K562 (cell line): ENCODE results near the gene PHF12. TPM values are rescaled to one million over a fixed set of nuclear protein-coding genes. Genes with fewer than 3 reads are reported as not detected.

Experiments used
- ATAC-seq: fragments of 200-7000 bp; cut with Tn5 transposase; 3 replicates; pipeline ENCODE4 v1.9.1; 2020; ENCODE audit warnings: moderate library complexity
- BruUV-seq: library from RNA; stranded (reverse); fragments of 400-500 nt; replicated peaks from 2 replicates; lab custom pipeline; 2021; lab: Mats Ljungman, UMichigan
- CTCF ChIA-PET: fragments of 300-600 bp; formaldehyde crosslinking; extraction: SDS; loops from one replicate; lab custom pipeline; 2021; ENCODE audit warnings: low intra/inter-chr PET ratio; lab: Yijun Ruan, JAX
- POLR2A ChIA-PET: fragments of 300-600, 350-650 bp; sonication (Branson Sonifier 250); formaldehyde crosslinking; extraction: SDS; loops from one replicate; lab custom pipeline; 2021; ENCODE audit warnings: antibody characterized with exemption, inconsistent platforms; lab: Yijun Ruan, JAX
- DNase-seq, 4 experiments: peaks; one replicate each; pipeline versions ENCODE4 v3.0.0 to v3.0.0-alpha.2; 2011 to 2018; ENCODE audit warnings: low spot score in 3 of 4, mixed read lengths in 3 of 4; ENCODE audit errors: extremely low read depth in 1 of 4
- FAIRE-seq: peaks from 2 replicates; lab custom pipeline; 2011; peaks lifted over from hg19 to GRCh38; lab: Jason Lieb, UNC
- H2AFZ ChIP-seq: 2 replicates; pipeline ENCODE4 v1.6.0; 2011; ENCODE audit warnings: low read depth, low read length, control low read depth, inconsistent platforms
- H3K27ac ChIP-seq: fragments of 200-600 bp; 3 replicates; pipeline ENCODE4 v1.8.0; 2011; ENCODE audit warnings: low read depth, mild to moderate bottlenecking, control low read depth, inconsistent platforms, low read length, moderate library complexity, mixed read lengths; ENCODE audit errors: extremely low read depth
- H3K27me3 ChIP-seq, 2 experiments: fragments of 300-600 bp in 1 of 2; 2 replicates in 1 of 2; 3 replicates in 1 of 2; pipeline versions ENCODE4 v1.6.0 to v1.8.0; 2011; ENCODE audit warnings: inconsistent platforms in 2 of 2, low read length in 2 of 2, mild to moderate bottlenecking in 1 of 2, mixed read lengths in 1 of 2, moderate library complexity in 1 of 2; ENCODE audit not compliant: control insufficient read depth in 2 of 2, insufficient read depth in 2 of 2
- H3K36me3 ChIP-seq: fragments of 300-600 bp; 3 replicates; pipeline ENCODE4 v1.8.0; 2011; ENCODE audit warnings: mild to moderate bottlenecking, low read length, inconsistent platforms; ENCODE audit not compliant: control insufficient read depth, insufficient read depth
- H3K4me1 ChIP-seq, 2 experiments: fragments of 200-600 bp in 1 of 2; replicated peaks in 1 of 2; 2 replicates in 1 of 2; 3 replicates in 1 of 2; pipeline versions ENCODE4 v1.5.1 to v1.8.0; 2011; ENCODE audit warnings: inconsistent platforms in 2 of 2, low read length in 2 of 2, mild to moderate bottlenecking in 1 of 2, mixed read lengths in 1 of 2, moderate library complexity in 1 of 2; ENCODE audit not compliant: control insufficient read depth in 2 of 2, insufficient read depth in 2 of 2
- H3K4me2 ChIP-seq: 2 replicates; pipeline ENCODE4 v1.6.1; 2011; ENCODE audit warnings: low read length, control low read depth, inconsistent platforms, mixed read lengths; ENCODE audit not compliant: insufficient read depth
- H3K4me3 ChIP-seq: fragments of 200-600 bp; sonication (generic), shearing (Covaris generic); 2 replicates; pipeline ENCODE4 v1.5.1; 2016; ENCODE audit warnings: control low read depth, inconsistent platforms
- H3K79me2 ChIP-seq: fragments of 200-600 bp; 3 replicates; pipeline ENCODE4 v1.8.0; 2011; ENCODE audit warnings: low read length, inconsistent platforms; ENCODE audit not compliant: control insufficient read depth, insufficient read depth
- H3K9ac ChIP-seq, 2 experiments: 2 replicates each; pipeline versions ENCODE4 v1.6.0 to v1.6.1; 2011; ENCODE audit warnings: low read depth in 2 of 2, low read length in 2 of 2, control low read depth in 1 of 2, inconsistent platforms in 1 of 2, mild to moderate bottlenecking in 1 of 2, mixed read lengths in 1 of 2; ENCODE audit not compliant: insufficient read depth in 1 of 2
- H3K9me1 ChIP-seq: one replicate; pipeline ENCODE4 v1.6.0; 2011; ENCODE audit warnings: inconsistent platforms, mild to moderate bottlenecking, low read length, moderate library complexity; ENCODE audit not compliant: control insufficient read depth, insufficient read depth
- H3K9me3 ChIP-seq: replicated peaks from 2 replicates; pipeline ENCODE4 v1.5.1; 2011; ENCODE audit warnings: low read depth, low read length, inconsistent platforms; ENCODE audit not compliant: control insufficient read depth, insufficient read depth
- H4K20me1 ChIP-seq: replicated peaks from 2 replicates; pipeline ENCODE4 v1.6.1; 2011; ENCODE audit warnings: low read length, inconsistent platforms, mixed read lengths; ENCODE audit not compliant: control insufficient read depth, insufficient read depth
- CUX1 ChIP-seq: fragments of 200-800 bp; sonication (Bioruptor generic); IDR thresholded peaks from 2 replicates; pipeline ENCODE4 v1.6.1; 2016; ENCODE audit warnings: missing genetic modification characterization, missing compliant biosample characterization
- FUS ChIP-seq: fragments of 200-400 bp; formaldehyde crosslinking; optimal IDR thresholded peaks from 2 replicates; pipeline ENCODE3; 2017; ENCODE audit warnings: low read depth, low read length
- HES1 ChIP-seq: fragments of 450-650 bp; IDR thresholded peaks from 2 replicates; pipeline ENCODE4 v1.6.1; 2016; ENCODE audit warnings: low read depth, mild to moderate bottlenecking, moderate library complexity
- MECOM ChIP-seq: fragments of 250-450 bp; sonication (Bioruptor Pico); IDR thresholded peaks from 2 replicates; pipeline ENCODE4 v1.8.0; 2022; ENCODE audit warnings: inconsistent platforms
- MTA1 ChIP-seq: fragments of 450-650 bp; IDR thresholded peaks from 2 replicates; pipeline ENCODE4 v1.6.1; 2017; ENCODE audit warnings: borderline replicate concordance
- NCOA4 ChIP-seq: fragments of 450-650 bp; IDR thresholded peaks from 2 replicates; pipeline ENCODE4 v1.6.1; 2018; ENCODE audit warnings: mild to moderate bottlenecking; ENCODE audit not compliant: partially characterized antibody
- RNF2 ChIP-seq: sonication (generic); IDR thresholded peaks from 2 replicates; pipeline ENCODE4 v1.6.1; 2016
- STAT5A ChIP-seq: IDR thresholded peaks from 2 replicates; pipeline ENCODE4 v1.6.1; 2012; ENCODE audit warnings: low read length, inconsistent platforms, borderline replicate concordance
- TSC22D4 ChIP-seq: fragments of 450-650 bp; IDR thresholded peaks from 2 replicates; pipeline ENCODE4 v1.6.1; 2016; ENCODE audit warnings: missing genetic modification characterization, missing biosample characterization, control low read depth
- ZEB2 ChIP-seq: fragments of 450-650 bp; IDR thresholded peaks from 2 replicates; pipeline ENCODE4 v1.6.1; 2016
- ZNF175 ChIP-seq: fragments of 200-800 bp; sonication (Bioruptor generic); IDR thresholded peaks from 2 replicates; pipeline ENCODE4 v1.6.1; 2016; ENCODE audit warnings: low read depth, mild to moderate bottlenecking, missing genetic modification characterization, missing compliant biosample characterization
- ZNF445 ChIP-seq: fragments of 250-450 bp; sonication (Bioruptor Pico); IDR thresholded peaks from 2 replicates; pipeline ENCODE4 v1.4.0; 2020; ENCODE audit warnings: low read depth, mild to moderate bottlenecking, moderate library complexity
- ZNF79 ChIP-seq: fragments of 250-450 bp; sonication (Bioruptor Pico); IDR thresholded peaks from 2 replicates; pipeline ENCODE4 v1.4.0; 2020; ENCODE audit warnings: low read depth, mild to moderate bottlenecking, moderate library complexity
- WGBS: fragments of 100-300 bp; shearing (Covaris generic); methylation state at CpG from one replicate; pipeline ENCODE4 v1.1.6; 2016; ENCODE audit warnings: low coverage, mixed read lengths; ENCODE audit not compliant: insufficient coverage; ENCODE audit errors: missing lambda C conversion rate; 5-methylcytosine and 5-hydroxymethylcytosine counted together
- in situ Hi-C: fragments of 300-500 bp; cut with MboI; formaldehyde crosslinking; loops from 4 replicates; pipeline ENCODE4 v1.15.0; 2018; ENCODE audit warnings: inconsistent platforms, mixed read lengths
- intact Hi-C: fragments of 100-400 bp; cut with micrococcal nuclease; formaldehyde crosslinking; loops from 2 replicates; pipeline ENCODE4 v1.14.2; 2022
- polyA plus RNA-seq, 8 experiments: library from polyadenylated mRNA; depleted of rRNA in 4 of 8; stranded (reverse) in 5 of 8; unstranded in 3 of 8; fragments of >200 nt; fragmentation: Nextera tagmentation in 2 of 8; fragmentation: Illumina TruSeq in 1 of 8; extraction: Ambion mirVana in 2 of 8; extraction: Trizol in 1 of 8; gene quantifications; 2 replicates each; pipeline versions ENCODE4 v1.2.1 to v1.2.3, GENCODE V29; 2011 to 2014; ENCODE audit warnings: inconsistent platforms in 1 of 8, missing spikeins in 1 of 8
- total RNA-seq, 7 experiments: library from RNA; depleted of rRNA in 6 of 7; stranded (reverse); fragments of >200 nt in 6 of 7; fragmentation: Illumina TruSeq in 2 of 7; extraction: Trizol in 2 of 7; gene quantifications; 2 replicates each; pipeline versions ENCODE4 v1.2.1 to v1.2.3, GENCODE V29; 2011 to 2021; ENCODE audit warnings: low replicate concordance in 1 of 7

Gene PHF12
- total and polyA plus RNA-seq, 9 of the 15 experiments (the other 6 are each of a cell fraction or from before 2014, with no cell fraction given): 0.82 to 31.3 (median 13.5) TPM

- Histone ChIP-seq H3K4me2 (no peak overlapping the region), H3K9me1 (no peaks in the 10 kb centered on the region), H3K4me1 (no peaks in the 10 kb centered on the region), H4K20me1 (0 out of 2 replicates have a peak, but pooled peaks cover 6% of the 10 kb centered on the region), H3K9ac (peak overlapping the region in 1 of 2 experiments; percentile 7; a peak in 1 of 4 replicates), H2AFZ (no peak overlapping the region), H3K4me3 (no peak overlapping the region), H3K79me2 (no peaks in the 10 kb centered on the region), H3K36me3 (no peaks in the 10 kb centered on the region), H3K27ac (no peak overlapping the region), H3K9me3 (no peaks in the 10 kb centered on the region), H3K27me3 (peaks cover 46 to 67% of the 10 kb centered on the region in 2 experiments)
- DNase-seq (no peak), ATAC-seq (no peak), FAIRE-seq (no peak)
- intact Hi-C loops (no loop called here), in situ Hi-C loops (no loop called here)
- WGBS: 15% methylated on average over 18 of the region's 18 CpGs
- no TSS peak for BruUV-seq
- CTCF ChIA-PET: no interaction called here
- POLR2A ChIA-PET: interaction anchor here (0.8 to 1.1 kb wide), 3 partner anchors 19 to 232 kb away, joined by 3 read pairs; no protein-coding TSS in a partner anchor
- no peak for TF ChIP-seq STAT5A
- TF ChIP-seq ZNF175 (CRISPR knock-in tag): no peak
- no peak for TF ChIP-seq TSC22D4 (tag)
- no peak for TF ChIP-seq ZEB2
- TF ChIP-seq ZNF79 (CRISPR knock-in tag): no peak
- no peak for TF ChIP-seq HES1
- no peak for TF ChIP-seq ZNF445
- no peak for TF ChIP-seq NCOA4
- TF ChIP-seq MTA1: no peak
- TF ChIP-seq MECOM: no peak
- TF ChIP-seq RNF2: no peak
- no peak for TF ChIP-seq CUX1
- TF ChIP-seq FUS: no peak
Observed at GRCh38 chr17:28958820-28959455, 7.6 kb upstream of the PHF12 start.
